Cerebellar nuclear complex (tissue), 1 donor: ENCODE measurements around the gene MFAP4.

ENCODE experiments used
- DNase-seq, 2 experiments: peaks; one replicate each; lab custom pipeline; 2025; lab: John Stamatoyannopoulos, UW

The MFAP4 gene

GRCh38 chr17:19348081-19348650, 38.8 kb downstream of the MFAP4 start:
- no peak for DNase-seq

- DNase-seq = no peak
Measured at GRCh38 chr17:19347323-19348080, 39.5 kb downstream of the MFAP4 start.

- no peak for DNase-seq
Measured at GRCh38 chr17:19346351-19347255, 40.4 kb downstream of the MFAP4 start.

DNA sequence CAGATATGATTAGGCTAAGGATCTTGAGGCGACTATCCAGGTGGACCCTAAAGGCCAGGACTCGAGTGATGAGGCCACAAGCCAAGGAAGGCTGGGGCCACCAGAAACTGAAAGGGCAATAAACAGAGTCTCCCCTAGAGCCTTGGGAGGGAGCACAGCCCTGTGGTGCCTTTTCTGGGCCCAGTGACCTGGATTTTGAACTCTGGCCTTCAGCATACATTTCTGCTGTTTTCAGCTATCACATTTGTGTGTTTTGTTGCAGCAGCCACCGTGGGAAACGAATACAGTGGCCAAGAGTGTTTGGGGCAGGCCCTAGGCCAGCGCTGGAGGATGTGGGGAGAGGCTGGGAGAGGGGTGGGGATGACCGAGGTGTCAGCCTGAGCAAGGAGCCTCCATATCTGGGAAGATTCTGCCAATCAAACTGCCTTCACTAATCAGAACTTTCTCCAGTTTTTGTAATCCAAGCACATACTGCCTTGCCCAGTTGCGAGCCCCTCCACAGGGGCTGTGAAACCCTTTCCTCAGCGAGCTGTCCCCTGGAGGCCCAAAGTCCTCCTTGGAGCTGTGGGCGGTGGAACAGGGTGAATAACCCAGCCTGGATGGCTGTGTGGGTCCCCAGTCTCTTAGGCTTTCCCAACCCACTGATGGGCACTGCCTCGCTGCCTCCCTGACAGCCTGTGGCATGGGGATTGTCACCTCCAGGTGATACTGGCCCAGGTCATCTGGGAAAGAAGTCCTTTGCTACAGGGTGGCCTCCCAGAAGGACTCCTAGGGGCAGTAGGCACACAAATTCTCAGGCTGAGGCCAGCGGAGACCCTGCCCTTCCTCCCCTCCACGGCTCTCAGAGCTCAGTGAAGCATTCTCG, 41.3 kb downstream of the MFAP4 start:
- DNase-seq = no peak

GRCh38 chr17:19345067-19345460, 41.9 kb downstream of the MFAP4 start:
- DNase-seq = no peak

- no peak for DNase-seq
Measured at GRCh38 chr17:19344311-19345066, 42.5 kb downstream of the MFAP4 start.

DNA sequence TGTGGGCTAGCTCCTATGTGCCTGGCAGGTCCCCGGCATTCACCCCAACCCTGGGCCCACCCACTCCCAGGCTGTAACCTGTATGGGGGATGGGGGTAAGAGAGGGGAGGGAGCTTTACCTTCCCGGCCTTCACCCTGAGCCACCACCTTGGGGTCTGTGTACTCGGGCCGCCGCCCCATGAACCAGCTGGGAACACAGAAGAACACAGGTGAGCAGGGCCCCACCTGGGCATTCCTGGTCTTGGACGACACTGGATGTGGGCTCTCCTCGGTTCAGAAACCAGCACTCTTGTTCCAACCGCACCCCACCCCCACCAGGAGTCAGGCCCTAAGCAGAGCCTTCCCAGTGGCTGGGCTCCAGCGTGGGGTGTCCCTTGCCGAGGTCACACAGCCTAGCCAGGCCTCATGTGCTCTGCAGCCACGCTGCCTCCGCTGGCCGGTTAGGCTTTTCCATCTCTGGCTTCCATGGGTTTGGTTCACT, 43.3 kb downstream of the MFAP4 start:
- no peak for DNase-seq

GRCh38 chr17:19343256-19343630, 43.7 kb downstream of the MFAP4 start:
- no peak for DNase-seq

- DNase-seq = no peak
Measured at GRCh38 chr17:19342611-19343255, 44.3 kb downstream of the MFAP4 start.

- DNase-seq = no peak
Measured at GRCh38 chr17:19341641-19342610, 45.1 kb downstream of the MFAP4 start.

GRCh38 chr17:19341211-19341631, 45.8 kb downstream of the MFAP4 start:
- no peak for DNase-seq

DNA sequence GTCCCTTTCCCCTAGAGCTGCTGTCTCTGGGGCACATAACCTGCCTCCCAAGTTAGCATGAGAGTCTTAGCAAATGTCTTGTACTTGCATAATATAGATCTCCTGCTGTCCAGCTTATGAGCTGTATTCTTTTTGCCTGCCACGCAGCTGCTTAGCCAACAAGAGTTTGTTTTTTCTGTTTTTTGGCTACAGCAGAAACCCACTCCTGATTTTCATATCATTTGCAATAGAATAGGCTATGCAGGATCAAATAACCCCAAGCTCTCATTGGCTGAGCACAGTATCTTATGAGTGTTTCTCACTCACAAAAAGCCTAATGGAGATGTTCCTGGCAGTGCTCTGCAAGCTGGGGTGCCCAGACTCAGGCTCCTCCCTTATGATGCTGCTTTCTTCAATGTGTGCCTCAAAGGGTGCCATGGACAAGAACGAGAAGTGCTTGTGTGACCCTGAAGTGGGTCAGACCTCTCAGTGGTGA, 47.6 kb downstream of the MFAP4 start:
- no peak for DNase-seq

DNA sequence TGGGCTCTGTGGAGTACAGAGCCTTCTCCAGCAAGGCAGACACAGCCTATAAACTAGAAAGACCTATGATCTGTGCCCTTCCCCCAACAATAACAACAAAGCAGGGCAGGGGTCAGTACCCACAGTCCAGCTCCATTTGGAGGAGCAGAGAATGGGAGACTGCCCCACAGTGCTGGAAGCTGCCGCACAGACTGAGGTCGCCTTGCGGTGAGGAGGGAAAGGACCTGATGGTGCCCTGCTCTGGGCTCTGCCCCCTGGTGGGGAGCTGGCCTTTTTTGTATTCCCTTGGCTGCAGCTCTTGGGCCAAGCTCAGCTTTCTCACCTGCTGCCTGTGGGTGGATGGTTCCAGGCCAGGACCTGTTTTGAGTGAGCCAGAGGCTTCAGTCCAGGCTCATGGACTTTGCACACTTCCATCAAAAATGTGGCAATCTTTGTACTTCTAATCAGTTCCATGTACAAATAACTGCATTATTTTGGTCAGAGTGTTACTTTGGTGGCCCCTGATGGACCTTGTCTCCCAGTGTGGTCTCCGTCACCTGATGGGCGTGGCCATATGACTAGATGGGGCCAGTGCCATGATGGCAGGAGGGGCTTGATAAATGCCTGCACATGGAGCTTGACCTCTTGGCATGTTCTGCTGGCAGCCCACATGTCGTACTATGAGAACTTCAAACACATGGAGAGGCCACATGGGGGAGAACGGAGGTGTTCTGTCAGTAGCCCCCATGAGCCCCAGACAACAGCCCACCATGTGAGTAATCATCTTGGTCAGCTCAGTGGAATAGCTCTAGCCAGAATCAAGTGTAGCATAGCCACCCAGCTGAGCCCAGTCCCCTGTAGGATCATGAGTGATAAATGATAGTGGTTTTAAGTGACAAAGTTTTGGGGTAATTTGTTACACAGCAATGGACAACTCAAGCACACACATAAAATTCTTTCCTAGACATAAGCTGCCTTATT, 48.7 kb downstream of the MFAP4 start:
- DNase-seq = no peak

GRCh38 chr17:19337712-19338023, 49.3 kb downstream of the MFAP4 start:
- DNase-seq = no peak

DNA sequence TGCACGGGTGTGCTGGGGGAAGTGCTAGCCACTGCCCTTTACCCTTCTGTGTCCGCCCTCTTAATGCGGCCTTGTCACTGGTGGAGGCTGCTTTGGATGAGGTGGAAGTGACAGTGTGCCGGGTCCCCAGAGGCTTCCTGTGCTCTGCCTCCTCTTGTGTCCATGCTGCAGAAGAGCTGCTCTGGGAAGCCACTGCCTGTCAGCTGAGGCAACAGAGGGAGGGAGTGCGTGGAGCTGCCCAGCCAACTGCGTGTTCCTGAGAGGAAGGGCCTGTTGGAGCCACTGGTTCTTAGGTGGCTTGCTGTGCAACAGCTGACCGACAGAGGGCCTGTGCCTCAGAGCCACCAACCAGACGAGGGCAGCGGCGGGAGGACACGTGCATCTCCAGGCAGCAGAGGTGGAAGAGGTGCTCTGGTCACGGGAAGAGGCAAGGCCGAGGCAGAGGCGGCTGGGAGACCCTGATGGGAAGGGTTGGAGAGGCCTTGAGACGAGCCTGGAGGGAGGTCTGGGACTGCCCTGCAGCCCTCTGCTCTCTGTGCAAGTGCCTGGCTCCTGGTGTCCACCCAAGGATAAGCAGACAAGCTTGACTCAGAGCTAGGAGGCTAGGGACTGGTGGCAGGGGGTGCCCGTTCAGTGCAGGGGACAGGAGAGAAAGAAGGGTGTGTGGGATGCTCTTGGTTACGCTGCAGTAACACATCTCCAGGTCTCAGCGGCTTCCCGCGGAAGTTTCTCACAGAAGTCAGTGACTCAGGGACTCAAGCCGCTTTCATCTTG, 49.9 kb downstream of the MFAP4 start:
- DNase-seq = no peak

DNA sequence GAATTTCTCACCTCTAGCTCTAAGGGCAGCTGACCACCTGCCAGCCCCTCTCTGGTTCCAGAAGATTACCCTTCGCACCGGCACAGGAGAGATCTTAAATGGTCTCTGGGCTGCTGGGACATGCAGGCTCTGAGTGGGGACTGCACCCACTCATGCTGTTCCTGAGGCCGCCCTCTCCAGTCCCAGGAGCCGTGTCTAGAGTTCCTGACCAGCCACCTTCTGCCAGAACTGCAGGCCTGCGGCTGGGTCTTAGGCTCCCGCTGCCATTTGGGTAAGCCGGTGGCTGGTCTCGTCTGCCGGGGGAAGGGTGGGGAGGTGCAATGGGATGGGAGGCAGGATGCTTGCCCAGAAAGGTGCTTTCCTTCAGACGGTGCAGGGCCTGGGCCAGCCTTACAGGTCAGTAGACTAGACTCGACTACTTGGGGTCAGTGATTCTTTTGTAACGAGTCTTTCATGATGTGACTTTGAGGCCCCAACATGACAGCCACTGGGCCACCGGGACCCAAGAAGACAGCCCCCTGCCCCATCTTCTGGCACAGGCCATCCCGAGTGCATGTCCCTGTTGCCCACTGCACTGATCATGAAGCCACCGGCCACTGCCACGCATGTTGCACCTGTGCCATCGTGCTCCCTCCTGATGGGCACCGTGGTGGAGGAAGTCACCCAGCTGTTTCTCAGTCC, 50.9 kb downstream of the MFAP4 start:
- no peak for DNase-seq

DNA sequence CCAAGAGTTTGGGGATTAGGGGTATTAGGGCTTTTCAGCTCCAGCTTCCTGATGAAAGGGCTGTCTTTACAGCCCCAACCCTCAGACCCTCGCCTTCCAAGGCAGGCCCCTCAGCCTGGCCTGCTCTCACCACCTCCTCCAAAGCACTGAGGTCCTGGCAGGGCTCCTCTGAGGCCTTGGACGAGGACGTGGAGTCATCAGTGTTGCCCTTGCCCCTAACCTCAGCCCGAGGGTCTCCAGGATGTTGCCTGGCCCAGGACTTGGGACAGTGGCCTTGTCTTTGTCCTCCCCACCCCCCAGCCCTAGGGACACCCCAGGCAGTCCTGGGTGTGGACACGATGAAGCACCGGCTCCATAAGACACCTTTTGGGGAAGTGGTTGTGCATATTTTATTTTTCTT, 52.7 kb downstream of the MFAP4 start:
- no peak for DNase-seq
